ENCODE results near the gene CNTN1. TPM values are rescaled to one million over a fixed set of nuclear protein-coding genes. Genes with fewer than 3 reads are reported as not detected.

Gene CNTN1
- total and polyA plus RNA-seq, 2 of the 8 experiments (the other 6 are each of a cell fraction or from before 2014, with no cell fraction given) = 7.2 to 21.8 TPM

DNA sequence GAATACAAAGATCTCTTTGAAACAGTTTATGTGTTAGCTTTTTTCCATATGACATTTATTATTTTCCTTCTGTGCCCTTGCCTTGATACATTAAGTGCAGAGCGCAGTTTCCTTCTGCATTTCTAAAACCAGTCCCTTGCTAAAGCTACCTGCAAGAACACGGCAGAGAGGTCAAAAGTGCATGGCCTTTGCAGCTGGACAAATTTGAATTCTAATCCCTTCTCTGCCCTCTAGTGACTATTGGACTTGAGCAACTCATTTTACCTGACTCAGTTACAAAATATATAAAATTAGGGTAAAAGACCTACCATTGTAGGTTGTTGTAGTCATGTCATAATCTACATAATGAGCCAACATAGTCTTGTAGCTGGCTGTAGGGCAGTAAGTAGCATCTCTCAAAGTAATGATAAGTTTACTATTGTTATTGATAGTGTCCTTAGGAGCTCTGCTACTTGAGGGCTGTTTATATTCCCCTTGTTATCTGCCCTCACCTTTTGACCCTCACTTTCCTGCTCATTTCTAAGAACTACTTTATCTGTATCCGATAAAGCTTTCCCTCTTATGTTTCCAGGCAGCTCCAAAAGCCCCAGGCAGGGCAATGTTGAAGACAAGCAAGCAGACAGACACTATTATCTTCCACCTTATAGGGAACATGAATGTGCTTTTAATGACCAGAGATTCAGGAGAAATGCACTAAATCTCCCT, 375.9 kb downstream of the CNTN1 start:
- H4K20me1 ChIP-seq (replicated peaks in 1 of 2; ENCODE audit: control insufficient read depth in 1 of 2, insufficient read depth in 2 of 2, low read length in 2 of 2) = no peaks in the 10 kb centered on the region
- no peak overlapping the region for H3K14ac ChIP-seq (ENCODE audit: insufficient read length)
- no peak overlapping the region for H4K91ac ChIP-seq (replicated peaks; ENCODE audit: insufficient read length, low read length)
- H3K23ac ChIP-seq (ENCODE audit: insufficient read length) = no peak overlapping the region
- DNase-seq (ENCODE audit: low read depth in 1 of 2, low spot score in 2 of 2) (no peak), FAIRE-seq (no peak)
- no peaks in the 10 kb centered on the region for H3K79me1 ChIP-seq (ENCODE audit: low read depth, low read length)
- H4K8ac ChIP-seq (ENCODE audit: extremely low read depth, insufficient read depth, low read length) = no peak overlapping the region
- H3K27me3 ChIP-seq (replicated peaks in 1 of 4; ENCODE audit: control insufficient read depth in 3 of 4, extremely low read depth in 1 of 4, insufficient read depth in 3 of 4, low read length in 3 of 4) = no peaks in the 10 kb centered on the region
- ChIA-PET CTCF (ENCODE audit: partially characterized antibody) (interaction anchor here (0.7 to 1.5 kb wide), 3 partner anchors 74 to 1078 kb away, joined by 3 to 5 read pairs (median 3); no protein-coding TSS in a partner anchor), POLR2A (ENCODE audit: partially characterized antibody) (no interaction called here)
- no peak overlapping the region for H2BK20ac ChIP-seq (ENCODE audit: low read length)
- no peaks in the 10 kb centered on the region for H3K23me2 ChIP-seq (ENCODE audit: low read depth, low read length)
- no peak overlapping the region for H2BK15ac ChIP-seq (ENCODE audit: low read length)
- H2BK12ac ChIP-seq (ENCODE audit: low read depth, low read length) = no peak overlapping the region
- no peak overlapping the region for H4K5ac ChIP-seq (ENCODE audit: insufficient read length, low read depth, low read length)
- no peaks in the 10 kb centered on the region for H3K4me1 ChIP-seq (replicated peaks in 1 of 4; ENCODE audit: control insufficient read depth in 3 of 4, insufficient read depth in 4 of 4, low read length in 3 of 4)
- no peak overlapping the region for H2AK5ac ChIP-seq (ENCODE audit: low read depth, low read length)
- 94% methylated on average over 3 of the region's 3 CpGs; no CpG with 5 or more reads in 1 of the 2 experiments for WGBS, 2 experiments (ENCODE audit: extremely low coverage in 1 of 2, insufficient coverage in 1 of 2, insufficient read length in 1 of 2, insufficient replicate concordance in 2 of 2, low coverage in 1 of 2, low lambda C conversion rate in 2 of 2, missing lambda C conversion rate in 1 of 2)
- H3K18ac ChIP-seq (ENCODE audit: extremely low read depth, low read length) = no peak overlapping the region
- TF ChIP-seq EP300 (IDR thresholded peaks at IDR 0.05; ENCODE audit: borderline replicate concordance in 1 of 2, low read depth in 2 of 2, low read length in 2 of 2) (no peak), BACH1 (IDR thresholded peaks at IDR 0.05; ENCODE audit: low read length) (no peak), PHF8 (conservative IDR thresholded peaks at IDR 0.05; ENCODE audit: low read depth, low read length) (no peak), RAD21 (IDR thresholded peaks at IDR 0.05 in 1 of 2, conservative IDR thresholded peaks at IDR 0.05 in 1 of 2; ENCODE audit: low read depth in 2 of 2, low read length in 2 of 2) (0 out of 4 replicates have a peak, but pooled peaks of 1 of the 2 experiments have one; percentile 3)
- H2BK120ac ChIP-seq (replicated peaks; ENCODE audit: low read depth, low read length) = no peak overlapping the region
- H3K4me2 ChIP-seq (ENCODE audit: insufficient read depth in 1 of 2, low read depth in 2 of 2, low read length in 2 of 2) = no peak overlapping the region
- H3K9me3 ChIP-seq (ENCODE audit: insufficient read depth in 2 of 2, low read depth in 1 of 2, low read length in 1 of 2) = no peaks in the 10 kb centered on the region
- no peak overlapping the region for H3K9ac ChIP-seq (replicated peaks in 1 of 4; ENCODE audit: extremely low read depth in 1 of 4, low read depth in 3 of 4, low read length in 3 of 4)
- no peak overlapping the region for H3K56ac ChIP-seq (replicated peaks; ENCODE audit: insufficient read length, low read depth, low read length)
- no peak overlapping the region for H2BK5ac ChIP-seq (ENCODE audit: low read depth, low read length)
- H3K79me2 ChIP-seq (ENCODE audit: control insufficient read depth in 1 of 2, insufficient read depth in 2 of 2, low read length in 2 of 2) = no peaks in the 10 kb centered on the region
- no peak overlapping the region for H3K4ac ChIP-seq (replicated peaks; ENCODE audit: insufficient read length, low read depth, low read length)
- H3K27ac ChIP-seq (ENCODE audit: low read depth, low read length) = no peak overlapping the region
- H2AFZ ChIP-seq (ENCODE audit: low read length) = no peak overlapping the region
- no peak overlapping the region for H3K4me3 ChIP-seq (ENCODE audit: extremely low read depth in 1 of 4, insufficient read depth in 2 of 4, low read depth in 3 of 4, low read length in 4 of 4)
- no peaks in the 10 kb centered on the region for H3K36me3 ChIP-seq (ENCODE audit: control insufficient read depth in 2 of 4, insufficient read depth in 4 of 4, low read length in 3 of 4)

All from H1 (cell line).